Activated naive CD8-positive, alpha-beta T cell treated with anti-CD3 and anti-CD28 coated beads for 36 hours (primary cell): Measurements from ENCODE around the gene ZFP28. TPM values are rescaled to one million over a fixed set of nuclear protein-coding genes. Genes with fewer than 3 reads are reported as not detected.

ENCODE experiments used
- DNase-seq: peaks from one replicate; pipeline ENCODE4 v3.0.0; 2021
- H3K27ac Mint-ChIP-seq: one replicate; pipeline ENCODE4 v1.8.0; 2022; ENCODE audit warnings: mild to moderate bottlenecking, moderate library complexity, mixed read lengths
- H3K27me3 Mint-ChIP-seq: one replicate; pipeline ENCODE4 v1.8.0; 2022; ENCODE audit warnings: mild to moderate bottlenecking, mixed read lengths
- H3K36me3 Mint-ChIP-seq: one replicate; pipeline ENCODE4 v1.8.0; 2021; ENCODE audit warnings: mild to moderate bottlenecking, mixed read lengths
- H3K4me1 Mint-ChIP-seq: one replicate; pipeline ENCODE4 v1.8.0; 2021; ENCODE audit warnings: mixed read lengths
- H3K4me3 Mint-ChIP-seq: one replicate; pipeline ENCODE4 v1.8.0; 2022; ENCODE audit warnings: mild to moderate bottlenecking, moderate library complexity, mixed read lengths
- H3K9me3 Mint-ChIP-seq: one replicate; pipeline ENCODE4 v1.8.0; 2022; ENCODE audit warnings: mixed read lengths
- total RNA-seq, 2 experiments: library from RNA; stranded (reverse); gene quantifications; one replicate each; pipeline ENCODE4 v1.2.3, GENCODE V29; 2021

ZFP28 gene
- total RNA-seq, 2 experiments from 2014 or later, result 4.3 to 5.7 TPM

DNA sequence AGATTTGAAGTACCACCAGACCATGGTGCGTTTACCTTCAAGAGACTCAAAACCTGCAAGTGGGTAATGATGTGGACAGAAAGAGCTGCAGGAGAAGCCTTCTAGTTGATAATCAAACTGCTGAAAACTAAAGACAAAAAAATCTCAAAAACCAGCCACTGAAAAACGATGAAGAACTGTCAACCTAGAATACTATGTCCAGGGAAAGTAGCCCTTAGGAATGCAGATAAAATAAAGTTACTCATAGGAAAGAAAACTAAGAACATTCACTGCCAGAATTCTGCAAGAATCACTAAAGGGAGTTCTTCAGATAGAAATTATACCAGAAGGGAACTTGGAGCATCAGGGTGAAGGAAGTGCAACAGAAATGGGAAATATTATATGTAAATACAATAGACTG, 33.8 kb downstream of the ZFP28 start:
- H3K36me3 Mint-ChIP-seq, result peaks cover 94% of the 10 kb centered on the region
- H3K4me1 Mint-ChIP-seq, result peaks cover 6% of the 10 kb centered on the region
- no peak overlapping the region for H3K4me3 Mint-ChIP-seq
- no peaks in the 10 kb centered on the region for H3K27me3 Mint-ChIP-seq
- no peak overlapping the region for H3K27ac Mint-ChIP-seq
- DNase-seq, result no peak
- peaks cover 64% of the 10 kb centered on the region for H3K9me3 Mint-ChIP-seq

DNA sequence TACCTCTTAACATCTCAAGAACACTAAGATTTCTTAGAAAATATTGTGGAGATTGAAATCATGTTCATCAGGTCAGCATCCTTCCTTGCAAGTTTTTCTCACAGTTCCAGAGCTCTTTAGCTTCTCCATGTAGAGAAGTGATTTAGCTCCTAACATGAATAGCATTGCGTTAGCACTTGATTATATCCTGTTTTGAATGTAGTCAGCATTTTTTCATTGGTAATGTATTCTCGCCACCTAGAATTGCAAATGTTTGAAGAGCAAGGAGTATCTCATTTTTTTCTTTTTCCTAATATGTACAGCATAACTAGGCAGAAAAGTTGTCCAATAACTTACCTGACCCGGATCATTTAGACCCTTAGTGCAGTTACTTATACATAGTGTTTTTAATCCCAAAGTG, 35.2 kb downstream of the ZFP28 start:
- no peak for DNase-seq
- Mint-ChIP-seq H3K36me3 (peaks cover 88% of the 10 kb centered on the region), H3K9me3 (peaks cover 65% of the 10 kb centered on the region), H3K27ac (no peak overlapping the region), H3K4me1 (no peaks in the 10 kb centered on the region), H3K27me3 (no peaks in the 10 kb centered on the region), H3K4me3 (no peak overlapping the region)

- Mint-ChIP-seq H3K4me3 (no peak overlapping the region), H3K27me3 (no peaks in the 10 kb centered on the region), H3K4me1 (no peaks in the 10 kb centered on the region)
Measured at GRCh38 chr19:56577719-56578602, 39.2 kb downstream of the ZFP28 start.

GRCh38 chr19:56594446-56594782, 55.7 kb downstream of the ZFP28 start:
- H3K9me3 Mint-ChIP-seq, result peaks cover 34% of the 10 kb centered on the region
- no peaks in the 10 kb centered on the region for H3K27me3 Mint-ChIP-seq
- H3K4me1 Mint-ChIP-seq, result peaks cover 15% of the 10 kb centered on the region
- H3K36me3 Mint-ChIP-seq, result peaks cover 41% of the 10 kb centered on the region
- peak overlapping the region; percentile 75 for H3K27ac Mint-ChIP-seq
- no peak for DNase-seq
- H3K4me3 Mint-ChIP-seq, result peak overlapping the region; percentile 94

More at GRCh38 chr19:56577719-56578602, 39.2 kb downstream of the ZFP28 start:
- Mint-ChIP-seq H3K27ac (no peak overlapping the region), H3K36me3 (peaks cover 70% of the 10 kb centered on the region), H3K9me3 (peaks cover 64% of the 10 kb centered on the region)
- no peak for DNase-seq

GRCh38 chr19:56594783-56595547, 56.2 kb downstream of the ZFP28 start, which contains the start of gene ZNF71:
Gene ZNF71 (plus strand): TSS chr19:56595302. CDS start chr19:56601559, 6,257 bp downstream.
- peak; percentile 91 for DNase-seq
- Mint-ChIP-seq H3K4me3 (peak within 1 kb of the TSS; percentile 94), H3K27me3 (no peaks in the 10 kb centered on the region), H3K9me3 (peaks cover 35% of the 10 kb centered on the region), H3K4me1 (peaks cover 15% of the 10 kb centered on the region), H3K27ac (peak within 1 kb of the TSS; percentile 83), H3K36me3 (peaks cover 45% of the 10 kb centered on the region)

DNA sequence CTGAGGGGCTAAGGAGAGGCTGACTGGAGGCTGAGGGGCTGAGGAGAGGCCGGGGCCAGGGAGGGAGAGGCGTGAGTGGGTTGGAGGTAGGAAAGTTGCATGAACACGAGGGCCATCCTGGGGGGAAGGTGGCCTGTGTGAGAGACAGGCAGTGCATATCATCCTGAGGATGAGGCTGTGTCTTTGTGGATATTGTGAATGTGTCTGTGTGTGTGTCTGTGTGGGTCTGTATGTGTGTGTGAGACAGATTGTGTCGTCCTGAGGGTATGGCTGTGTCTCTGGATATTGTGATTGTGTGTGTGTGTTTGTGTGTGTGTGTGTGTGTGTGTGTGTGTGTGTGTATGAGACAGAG, 56.8 kb downstream of the ZFP28 start:
- H3K9me3 Mint-ChIP-seq, result peaks cover 32% of the 10 kb centered on the region
- H3K4me3 Mint-ChIP-seq, result peak overlapping the region; percentile 94
- DNase-seq, result no peak
- H3K27me3 Mint-ChIP-seq, result no peaks in the 10 kb centered on the region
- peak overlapping the region; percentile 83 for H3K27ac Mint-ChIP-seq
- peaks cover 15% of the 10 kb centered on the region for H3K4me1 Mint-ChIP-seq
- peaks cover 46% of the 10 kb centered on the region for H3K36me3 Mint-ChIP-seq

GRCh38 chr19:56596676-56597075, 57.9 kb downstream of the ZFP28 start:
- H3K27ac Mint-ChIP-seq, result no peak overlapping the region

GRCh38 chr19:56597696-56598095, 58.9 kb downstream of the ZFP28 start:
- Mint-ChIP-seq H3K4me3 (no peak overlapping the region), H3K27me3 (no peaks in the 10 kb centered on the region), H3K9me3 (peaks cover 40% of the 10 kb centered on the region), H3K36me3 (peaks cover 63% of the 10 kb centered on the region), H3K4me1 (peaks cover 15% of the 10 kb centered on the region), H3K27ac (no peak overlapping the region)
- DNase-seq, result no peak

More at GRCh38 chr19:56596676-56597075, 57.9 kb downstream of the ZFP28 start:
- H3K4me1 Mint-ChIP-seq, result peaks cover 15% of the 10 kb centered on the region
- H3K9me3 Mint-ChIP-seq, result peaks cover 37% of the 10 kb centered on the region
- H3K4me3 Mint-ChIP-seq, result no peak overlapping the region
- DNase-seq, result no peak
- H3K27me3 Mint-ChIP-seq, result no peaks in the 10 kb centered on the region
- H3K36me3 Mint-ChIP-seq, result peaks cover 54% of the 10 kb centered on the region

DNA sequence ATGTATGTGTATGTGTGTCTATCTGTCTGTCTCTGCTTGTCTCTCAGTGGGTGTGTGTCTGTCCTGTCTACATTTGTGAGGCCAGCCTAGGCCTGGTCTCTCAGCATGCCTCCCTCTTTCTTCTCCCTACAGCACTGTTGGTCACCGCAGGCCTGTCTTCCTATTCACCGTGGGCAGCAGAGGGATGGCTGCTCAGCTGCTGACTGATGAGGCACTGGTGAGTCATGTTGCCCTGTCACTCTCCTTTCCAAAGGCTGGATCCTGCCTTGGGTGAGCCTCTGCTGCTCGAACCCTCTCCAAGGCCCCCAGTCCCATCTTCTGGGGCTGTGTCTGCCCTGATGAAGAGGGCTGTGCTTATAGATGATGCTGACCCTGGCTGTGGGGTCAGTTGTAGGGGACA, 62.6 kb downstream of the ZFP28 start:
- Mint-ChIP-seq H3K9me3 (peaks cover 45% of the 10 kb centered on the region), H3K4me3 (no peak overlapping the region)

GRCh38 chr19:56603829-56604228, 65.1 kb downstream of the ZFP28 start:
- Mint-ChIP-seq H3K27ac (no peak overlapping the region), H3K4me3 (no peak overlapping the region), H3K27me3 (no peaks in the 10 kb centered on the region), H3K9me3 (peaks cover 60% of the 10 kb centered on the region), H3K36me3 (peaks cover 85% of the 10 kb centered on the region), H3K4me1 (no peaks in the 10 kb centered on the region)
- DNase-seq, result no peak

More for the DNA sequence above, 62.6 kb downstream of the ZFP28 start:
- peaks cover 84% of the 10 kb centered on the region for H3K36me3 Mint-ChIP-seq
- H3K27me3 Mint-ChIP-seq, result no peaks in the 10 kb centered on the region
- DNase-seq, result no peak
- no peak overlapping the region for H3K27ac Mint-ChIP-seq
- H3K4me1 Mint-ChIP-seq, result no peaks in the 10 kb centered on the region

Other genes starting within 250 kb of the ZFP28 start
- gene ZSCAN5A, start 224.1 kb upstream of the ZFP28 start, total RNA-seq, result 10 to 100 TPM; 10.6 to 15.8 TPM
- 1 to 10 TPM; 2.3 to 3.2 TPM for gene ZNF582, start 145.4 kb upstream of the ZFP28 start, total RNA-seq
- 1 to 10 TPM; 4.7 to 5.2 TPM for gene ZNF583, start 134.6 kb upstream of the ZFP28 start, total RNA-seq
- 1 to 10 TPM; 7.3 to 7.7 TPM for gene ZNF667, start 61.6 kb upstream of the ZFP28 start, total RNA-seq
- 1 to 10 TPM; 1.2 to 1.5 TPM for gene ZNF471, start 31.1 kb upstream of the ZFP28 start, total RNA-seq
- 1 to 10 TPM; 3.6 to 4.3 TPM for gene ZNF470, start 28.5 kb downstream of the ZFP28 start, total RNA-seq
- 1 to 10 TPM; 5.4 TPM for gene ZNF71, start 56.4 kb downstream of the ZFP28 start, total RNA-seq
- not detected for gene SMIM17, start 104.2 kb downstream of the ZFP28 start, total RNA-seq
- 1 to 10 TPM; 5.0 to 5.2 TPM for gene ZNF835, start 132.8 kb downstream of the ZFP28 start, total RNA-seq